AG04449 (cell line): ENCODE data around the gene AVP.
"Not testable (repeated sequence)": the region's sequence is repeated elsewhere in the genome, so short reads cannot be mapped to it uniquely, and the experiment has no call there.

ENCODE experiments used
- CTCF ChIA-PET: fragments of 350-600 bp; formaldehyde crosslinking; extraction: SDS; loops from one replicate; lab custom pipeline; 2021; ENCODE audit warnings: antibody characterized with exemption; lab: Yijun Ruan, JAX
- POLR2A ChIA-PET: fragments of 400-600, 350-600 bp; formaldehyde crosslinking; extraction: SDS; loops from one replicate; lab custom pipeline; 2020; ENCODE audit warnings: antibody characterized with exemption, inconsistent platforms; lab: Yijun Ruan, JAX
- DNase-seq: peaks from one replicate; pipeline ENCODE4 v3.0.0-alpha.2; 2010; ENCODE audit warnings: low read depth, low spot score
- H3K4me3 ChIP-seq: 2 replicates; pipeline ENCODE4 v1.5.1; 2011; ENCODE audit warnings: low read depth, mild to moderate bottlenecking, control low read depth, low read length
- CTCF ChIP-seq: IDR thresholded peaks from one replicate; pipeline ENCODE4 v1.5.1; 2011; ENCODE audit warnings: mild to moderate bottlenecking, moderate library complexity, low read length, control low read depth, inconsistent platforms; ENCODE audit not compliant: insufficient read depth; ENCODE audit errors: missing control alignments

Gene AVP

GRCh38 chr20:3121271-3121911 is 36.9 kb upstream of the AVP start:
- no peak for DNase-seq
- no peak for TF ChIP-seq CTCF
- H3K4me3 ChIP-seq, result no peak overlapping the region
- CTCF ChIA-PET, result interaction anchor here (1.1 kb wide), 1 partner anchor 65 kb away, joined by 3 read pairs; no protein-coding TSS in a partner anchor
- POLR2A ChIA-PET, result no interaction called here

- no peak overlapping the region for H3K4me3 ChIP-seq
- ChIA-PET POLR2A (interaction anchor here (0.5 kb wide), 1 partner anchor 70 kb away, joined by 5 read pairs; no protein-coding TSS in a partner anchor), CTCF (interaction anchor here (1.5 to 7.7 kb wide), 2 partner anchors 11 to 67 kb away, joined by 7 to 111 read pairs; no protein-coding TSS in a partner anchor)
- no peak for TF ChIP-seq CTCF
- DNase-seq, result no peak
Measured at GRCh38 chr20:3119044-3119443, 34.5 kb upstream of the AVP start.

GRCh38 chr20:3117839-3118379 is 33.4 kb upstream of the AVP start:
- H3K4me3 ChIP-seq, POLR2A ChIA-PET, DNase-seq: not testable (repeated sequence)
- CTCF ChIA-PET, result interaction anchor here (1.3 to 7.7 kb wide), 5 partner anchors 9 to 66 kb away, joined by 3 to 111 read pairs (median 17); no protein-coding TSS in a partner anchor
- peak; percentile 50 for TF ChIP-seq CTCF

- POLR2A ChIA-PET, result no interaction called here
- CTCF ChIA-PET, result interaction anchor here (0.8 to 7.7 kb wide), 9 partner anchors 7 to 64 kb away, joined by 3 to 111 read pairs (median 10); no protein-coding TSS in a partner anchor
- no peak overlapping the region for H3K4me3 ChIP-seq
- no peak for DNase-seq
- TF ChIP-seq CTCF, result no peak
Measured at GRCh38 chr20:3116341-3116740, 31.8 kb upstream of the AVP start.

GRCh38 chr20:3115190-3116107 is 30.9 kb upstream of the AVP start:
- peak; percentile 68 for TF ChIP-seq CTCF
- POLR2A ChIA-PET, result no interaction called here
- CTCF ChIA-PET, result interaction anchor here (0.6 to 7.7 kb wide), 15 partner anchors 8 to 255 kb away, joined by 3 to 111 read pairs (median 7); partner anchors contain the start of gene GNRH2
- H3K4me3 ChIP-seq, result no peak overlapping the region
- DNase-seq, result no peak
